HG03342 (cell line): Measurements from ENCODE around the gene MECP2.

Experiments
- ATAC-seq: cut with Tn5 transposase; IDR thresholded peaks from one replicate; pipeline ENCODE4 v1.9.1; 2021; ENCODE audit warnings: mild to moderate bottlenecking, moderate library complexity; ENCODE audit not compliant: unreplicated experiment

Gene MECP2

GRCh38 chrX:154019633-154020528 lies 77.6 kb downstream of the MECP2 start, which contains the start of gene IRAK1:
Gene IRAK1, minus strand, starts transcription at chrX:154019902. Its CDS starts 90 bp downstream, at chrX:154019812.
- peak; percentile 58 for ATAC-seq

GRCh38 chrX:154019061-154019621 lies 78.4 kb downstream of the MECP2 start:
- peak; percentile 7 for ATAC-seq

GRCh38 chrX:154018518-154019060 lies 78.9 kb downstream of the MECP2 start:
- ATAC-seq, result no peak

- ATAC-seq, result no peak
These were observed 79.6 kb downstream of the MECP2 start for GRCh38 chrX:154017766-154018517.

GRCh38 chrX:154016366-154017076 lies 81.0 kb downstream of the MECP2 start:
- ATAC-seq, result no peak

- ATAC-seq, result no peak
These were observed 81.8 kb downstream of the MECP2 start for GRCh38 chrX:154015581-154016264.

- ATAC-seq, result no peak
These were observed 82.8 kb downstream of the MECP2 start for GRCh38 chrX:154014429-154015380.

- peak; percentile 55 for ATAC-seq
These were observed 83.7 kb downstream of the MECP2 start for GRCh38 chrX:154013614-154014360.

- ATAC-seq, result no peak
These were observed 84.5 kb downstream of the MECP2 start for GRCh38 chrX:154013001-154013421.

GRCh38 chrX:154012336-154012991 lies 85.1 kb downstream of the MECP2 start:
- no peak for ATAC-seq

- ATAC-seq, result no peak
These were observed 85.9 kb downstream of the MECP2 start for GRCh38 chrX:154011376-154012335.

GRCh38 chrX:154010330-154011087 lies 87.0 kb downstream of the MECP2 start:
- ATAC-seq, result no peak

- peak; percentile 30 for ATAC-seq
These were observed 89.0 kb downstream of the MECP2 start for GRCh38 chrX:154008521-154008920.

GRCh38 chrX:154006947-154007346 lies 90.6 kb downstream of the MECP2 start:
- ATAC-seq, result no peak

GRCh38 chrX:154004315-154004714 lies 93.2 kb downstream of the MECP2 start:
- no peak for ATAC-seq

- ATAC-seq, result no peak
These were observed 95.2 kb downstream of the MECP2 start for GRCh38 chrX:154002215-154002719.
